ENCODE data around the gene TPCN2.
A peak's percentile ranks its signal among the peaks of the same experiment; 100 is the strongest.

The TPCN2 gene

GRCh38 chr11:69094111-69094914, 45.6 kb downstream of the TPCN2 start:
- H3K9me3 ChIP-seq (ENCODE audit: control insufficient read depth, low read length), result no peaks in the 10 kb centered on the region
- H3K27ac ChIP-seq (ENCODE audit: insufficient read depth, low read length, poor library complexity, severe bottlenecking), result no peak overlapping the region
- H3K4me1 ChIP-seq (ENCODE audit: control insufficient read depth, insufficient read depth, low read length, poor library complexity, severe bottlenecking), result no peaks in the 10 kb centered on the region
- no peak for DNase-seq
- H3K27me3 ChIP-seq (replicated peaks; ENCODE audit: control insufficient read depth, insufficient read depth, low read length, poor library complexity, severe bottlenecking), result no peaks in the 10 kb centered on the region
- H3K36me3 ChIP-seq (ENCODE audit: control insufficient read depth, insufficient read depth, low read length), result peaks cover 4% of the 10 kb centered on the region
- H3K4me3 ChIP-seq (ENCODE audit: insufficient read depth, low read depth, low read length, poor library complexity, severe bottlenecking), result no peak overlapping the region

GRCh38 chr11:69094915-69095290, 46.2 kb downstream of the TPCN2 start:
- H3K27ac ChIP-seq (ENCODE audit: insufficient read depth, low read length, poor library complexity, severe bottlenecking), result no peak overlapping the region
- no peaks in the 10 kb centered on the region for H3K4me1 ChIP-seq (ENCODE audit: control insufficient read depth, insufficient read depth, low read length, poor library complexity, severe bottlenecking)
- no peak for DNase-seq
- no peaks in the 10 kb centered on the region for H3K9me3 ChIP-seq (ENCODE audit: control insufficient read depth, low read length)
- H3K27me3 ChIP-seq (replicated peaks; ENCODE audit: control insufficient read depth, insufficient read depth, low read length, poor library complexity, severe bottlenecking), result no peaks in the 10 kb centered on the region
- H3K36me3 ChIP-seq (ENCODE audit: control insufficient read depth, insufficient read depth, low read length), result peaks cover 2% of the 10 kb centered on the region
- H3K4me3 ChIP-seq (ENCODE audit: insufficient read depth, low read depth, low read length, poor library complexity, severe bottlenecking), result no peak overlapping the region

GRCh38 chr11:69095300-69095699, 46.6 kb downstream of the TPCN2 start:
- no peaks in the 10 kb centered on the region for H3K4me1 ChIP-seq (ENCODE audit: control insufficient read depth, insufficient read depth, low read length, poor library complexity, severe bottlenecking)
- no peak overlapping the region for H3K4me3 ChIP-seq (ENCODE audit: insufficient read depth, low read depth, low read length, poor library complexity, severe bottlenecking)
- H3K27ac ChIP-seq (ENCODE audit: insufficient read depth, low read length, poor library complexity, severe bottlenecking), result no peak overlapping the region
- H3K9me3 ChIP-seq (ENCODE audit: control insufficient read depth, low read length), result no peaks in the 10 kb centered on the region
- H3K27me3 ChIP-seq (replicated peaks; ENCODE audit: control insufficient read depth, insufficient read depth, low read length, poor library complexity, severe bottlenecking), result no peaks in the 10 kb centered on the region
- H3K36me3 ChIP-seq (ENCODE audit: control insufficient read depth, insufficient read depth, low read length), result no peaks in the 10 kb centered on the region
- DNase-seq, result no peak

- Histone ChIP-seq H3K36me3 (ENCODE audit: control insufficient read depth, insufficient read depth, low read length) (no peaks in the 10 kb centered on the region), H3K27ac (ENCODE audit: insufficient read depth, low read length, poor library complexity, severe bottlenecking) (no peak overlapping the region), H3K4me1 (ENCODE audit: control insufficient read depth, insufficient read depth, low read length, poor library complexity, severe bottlenecking) (no peaks in the 10 kb centered on the region), H3K9me3 (ENCODE audit: control insufficient read depth, low read length) (no peaks in the 10 kb centered on the region), H3K27me3 (replicated peaks; ENCODE audit: control insufficient read depth, insufficient read depth, low read length, poor library complexity, severe bottlenecking) (no peaks in the 10 kb centered on the region), H3K4me3 (ENCODE audit: insufficient read depth, low read depth, low read length, poor library complexity, severe bottlenecking) (no peak overlapping the region)
- DNase-seq, result no peak
Observed at GRCh38 chr11:69096473-69096872, 47.7 kb downstream of the TPCN2 start.

GRCh38 chr11:69097263-69097662, 48.5 kb downstream of the TPCN2 start:
- Histone ChIP-seq H3K27ac (ENCODE audit: insufficient read depth, low read length, poor library complexity, severe bottlenecking) (no peak overlapping the region), H3K4me1 (ENCODE audit: control insufficient read depth, insufficient read depth, low read length, poor library complexity, severe bottlenecking) (no peaks in the 10 kb centered on the region), H3K4me3 (ENCODE audit: insufficient read depth, low read depth, low read length, poor library complexity, severe bottlenecking) (no peak overlapping the region), H3K27me3 (replicated peaks; ENCODE audit: control insufficient read depth, insufficient read depth, low read length, poor library complexity, severe bottlenecking) (no peaks in the 10 kb centered on the region), H3K36me3 (ENCODE audit: control insufficient read depth, insufficient read depth, low read length) (no peaks in the 10 kb centered on the region), H3K9me3 (ENCODE audit: control insufficient read depth, low read length) (no peaks in the 10 kb centered on the region)
- no peak for DNase-seq

GRCh38 chr11:69099180-69099579, 50.4 kb downstream of the TPCN2 start:
- Histone ChIP-seq H3K4me3 (ENCODE audit: insufficient read depth, low read depth, low read length, poor library complexity, severe bottlenecking) (no peak overlapping the region), H3K36me3 (ENCODE audit: control insufficient read depth, insufficient read depth, low read length) (no peaks in the 10 kb centered on the region), H3K27me3 (replicated peaks; ENCODE audit: control insufficient read depth, insufficient read depth, low read length, poor library complexity, severe bottlenecking) (no peaks in the 10 kb centered on the region), H3K4me1 (ENCODE audit: control insufficient read depth, insufficient read depth, low read length, poor library complexity, severe bottlenecking) (no peaks in the 10 kb centered on the region), H3K9me3 (ENCODE audit: control insufficient read depth, low read length) (no peaks in the 10 kb centered on the region), H3K27ac (ENCODE audit: insufficient read depth, low read length, poor library complexity, severe bottlenecking) (no peak overlapping the region)
- DNase-seq, result no peak

GRCh38 chr11:69100454-69101114, 51.9 kb downstream of the TPCN2 start:
- Histone ChIP-seq H3K27ac (ENCODE audit: insufficient read depth, low read length, poor library complexity, severe bottlenecking) (no peak overlapping the region), H3K36me3 (ENCODE audit: control insufficient read depth, insufficient read depth, low read length) (no peaks in the 10 kb centered on the region), H3K9me3 (ENCODE audit: control insufficient read depth, low read length) (no peaks in the 10 kb centered on the region), H3K27me3 (replicated peaks; ENCODE audit: control insufficient read depth, insufficient read depth, low read length, poor library complexity, severe bottlenecking) (no peaks in the 10 kb centered on the region), H3K4me3 (ENCODE audit: insufficient read depth, low read depth, low read length, poor library complexity, severe bottlenecking) (no peak overlapping the region), H3K4me1 (ENCODE audit: control insufficient read depth, insufficient read depth, low read length, poor library complexity, severe bottlenecking) (no peaks in the 10 kb centered on the region)
- no peak for DNase-seq

- no peaks in the 10 kb centered on the region for H3K9me3 ChIP-seq (ENCODE audit: control insufficient read depth, low read length)
- no peak overlapping the region for H3K4me3 ChIP-seq (ENCODE audit: insufficient read depth, low read depth, low read length, poor library complexity, severe bottlenecking)
- H3K27ac ChIP-seq (ENCODE audit: insufficient read depth, low read length, poor library complexity, severe bottlenecking), result no peak overlapping the region
- H3K36me3 ChIP-seq (ENCODE audit: control insufficient read depth, insufficient read depth, low read length), result no peaks in the 10 kb centered on the region
- H3K27me3 ChIP-seq (replicated peaks; ENCODE audit: control insufficient read depth, insufficient read depth, low read length, poor library complexity, severe bottlenecking), result no peaks in the 10 kb centered on the region
- peak; percentile 48 to 53 (median 50) for DNase-seq
- H3K4me1 ChIP-seq (ENCODE audit: control insufficient read depth, insufficient read depth, low read length, poor library complexity, severe bottlenecking), result no peaks in the 10 kb centered on the region
Observed at GRCh38 chr11:69101115-69101791, 52.5 kb downstream of the TPCN2 start.

GRCh38 chr11:69101792-69102695, 53.3 kb downstream of the TPCN2 start:
- H3K27ac ChIP-seq (ENCODE audit: insufficient read depth, low read length, poor library complexity, severe bottlenecking), result no peak overlapping the region
- no peaks in the 10 kb centered on the region for H3K4me1 ChIP-seq (ENCODE audit: control insufficient read depth, insufficient read depth, low read length, poor library complexity, severe bottlenecking)
- no peak overlapping the region for H3K4me3 ChIP-seq (ENCODE audit: insufficient read depth, low read depth, low read length, poor library complexity, severe bottlenecking)
- no peaks in the 10 kb centered on the region for H3K36me3 ChIP-seq (ENCODE audit: control insufficient read depth, insufficient read depth, low read length)
- no peaks in the 10 kb centered on the region for H3K9me3 ChIP-seq (ENCODE audit: control insufficient read depth, low read length)
- no peak for DNase-seq
- H3K27me3 ChIP-seq (replicated peaks; ENCODE audit: control insufficient read depth, insufficient read depth, low read length, poor library complexity, severe bottlenecking), result no peaks in the 10 kb centered on the region

Measured in effector memory CD4-positive, alpha-beta T cell (primary cell).